COLO829 (cell line): ENCODE data around the gene BANP.

Experiments used
- DNase-seq: peaks from one replicate; pipeline ENCODE4 v3.0.0; 2012; ENCODE audit warnings: low spot score

The BANP gene

GRCh38 chr16:87951552-87952538, 611 bp downstream of the BANP start:
- DNase-seq: no peak

GRCh38 chr16:87952751-87953150, 1.5 kb downstream of the BANP start:
- DNase-seq: no peak

- no peak for DNase-seq
Measured at GRCh38 chr16:87953308-87954215, 2.3 kb downstream of the BANP start.

GRCh38 chr16:87954361-87954760, 3.1 kb downstream of the BANP start:
- DNase-seq: no peak

GRCh38 chr16:87954826-87955225, 3.6 kb downstream of the BANP start:
- no peak for DNase-seq

- DNase-seq: no peak
Measured at GRCh38 chr16:87955302-87956097, 4.3 kb downstream of the BANP start.

- DNase-seq: no peak
Measured at GRCh38 chr16:87956098-87956364, 4.8 kb downstream of the BANP start.

- DNase-seq: no peak
Measured at GRCh38 chr16:87956365-87957231, 5.4 kb downstream of the BANP start.

GRCh38 chr16:87957296-87958094, 6.3 kb downstream of the BANP start:
- DNase-seq: no peak

- no peak for DNase-seq
Measured at GRCh38 chr16:87958632-87959031, 7.4 kb downstream of the BANP start.

- DNase-seq: no peak
Measured at GRCh38 chr16:87959391-87959990, 8.3 kb downstream of the BANP start.

- DNase-seq: no peak
Measured at GRCh38 chr16:87960296-87960695, 9.1 kb downstream of the BANP start.

- no peak for DNase-seq
Measured at GRCh38 chr16:87960852-87961251, 9.6 kb downstream of the BANP start.

GRCh38 chr16:87961623-87962022, 10.4 kb downstream of the BANP start:
- DNase-seq: no peak

GRCh38 chr16:87963400-87963799, 12.2 kb downstream of the BANP start:
- DNase-seq: no peak

GRCh38 chr16:87964049-87964659, 12.9 kb downstream of the BANP start:
- DNase-seq: no peak

GRCh38 chr16:87965417-87965816, 14.2 kb downstream of the BANP start:
- no peak for DNase-seq

- no peak for DNase-seq
Measured at GRCh38 chr16:87966064-87966645, 14.9 kb downstream of the BANP start.

- DNase-seq: no peak
Measured at GRCh38 chr16:87966685-87967185, 15.5 kb downstream of the BANP start.
